Progenitor cell of endocrine pancreas (in vitro differentiated cells): ENCODE measurements around the gene PLAC8. TPM values are rescaled to one million over a fixed set of nuclear protein-coding genes. Genes with fewer than 3 reads are reported as not detected.
"Not testable (repeated sequence)": the region's sequence is repeated elsewhere in the genome, so short reads cannot be mapped to it uniquely, and the experiment has no call there.

Experiments used
- DNase-seq: peaks from one replicate; pipeline ENCODE4 v3.0.0; 2021; ENCODE audit warnings: low spot score; ENCODE audit not compliant: unreplicated experiment
- H3K27ac Mint-ChIP-seq: 2 replicates; pipeline ENCODE4 v1.8.0; 2021; ENCODE audit warnings: mild to moderate bottlenecking, moderate library complexity, mixed read lengths
- H3K27me3 Mint-ChIP-seq: 2 replicates; pipeline ENCODE4 v1.8.0; 2021; ENCODE audit warnings: mixed read lengths
- H3K36me3 Mint-ChIP-seq: 2 replicates; pipeline ENCODE4 v1.8.0; 2022; ENCODE audit warnings: mixed read lengths; ENCODE audit not compliant: insufficient read depth
- H3K4me1 Mint-ChIP-seq: 2 replicates; pipeline ENCODE4 v1.8.0; 2021; ENCODE audit warnings: low read depth, mixed read lengths
- H3K4me3 Mint-ChIP-seq: 2 replicates; pipeline ENCODE4 v1.8.0; 2021; ENCODE audit warnings: low read depth, mild to moderate bottlenecking, moderate library complexity, mixed read lengths
- H3K9me3 Mint-ChIP-seq: 2 replicates; pipeline ENCODE4 v1.8.0; 2021; ENCODE audit warnings: low read depth, mixed read lengths
- total RNA-seq: library from RNA; stranded (reverse); gene quantifications from 2 replicates; pipeline ENCODE4 v1.2.1, GENCODE V29; 2021
- TF ChIP-seq, protein P1 (sequence below): fragments of 200-600 bp; sonication (generic); IDR thresholded peaks from one replicate; pipeline ENCODE4 v1.5.0; 2021; ENCODE audit warnings: antibody characterized with exemption, mild to moderate bottlenecking; ENCODE audit not compliant: unreplicated experiment

Gene PLAC8
- total RNA-seq, 1 donor from 2014 or later, result 4.7 TPM

DNA sequence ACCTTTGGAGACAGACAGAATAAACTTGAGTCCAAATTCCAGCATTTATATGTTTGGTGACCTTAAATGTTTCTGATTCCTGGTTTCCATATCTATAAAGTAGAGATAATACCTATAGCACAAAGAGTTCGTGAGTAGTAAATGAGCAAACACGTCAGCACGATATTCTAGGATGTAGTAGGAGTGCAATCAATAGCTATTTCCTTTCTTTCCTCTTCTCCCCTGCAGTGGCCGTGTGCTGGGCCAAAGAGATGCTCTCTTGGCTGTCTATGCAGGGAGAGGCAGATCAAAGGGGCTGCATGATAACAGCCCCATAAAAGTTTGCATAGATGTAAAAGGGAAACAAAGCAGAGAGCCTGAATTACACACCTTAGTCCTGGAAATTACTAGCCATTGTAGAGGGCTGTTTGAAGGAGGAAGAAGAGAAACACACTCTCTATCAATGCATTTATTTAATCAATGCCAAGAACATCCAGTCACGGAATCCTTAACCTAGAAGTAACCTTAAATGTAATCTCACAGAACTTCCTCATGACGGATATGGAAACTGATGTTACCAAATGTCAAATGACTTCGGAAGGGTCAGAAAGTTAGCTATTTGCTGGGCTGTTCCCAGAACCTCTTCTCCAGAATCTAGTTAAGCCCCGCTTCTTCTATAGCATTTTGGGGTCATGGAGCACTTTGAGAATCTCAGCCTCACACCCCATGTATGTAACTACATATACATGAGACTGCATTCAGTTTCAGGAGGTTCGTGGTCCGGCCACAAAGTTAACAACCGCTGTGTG lies 35.5 kb upstream of the PLAC8 start:
- no peak overlapping the region for H3K4me3 Mint-ChIP-seq
- H3K27ac Mint-ChIP-seq, result peak overlapping the region; percentile 27
- H3K27me3 Mint-ChIP-seq, result no peaks in the 10 kb centered on the region
- no peaks in the 10 kb centered on the region for H3K36me3 Mint-ChIP-seq
- no peaks in the 10 kb centered on the region for H3K9me3 Mint-ChIP-seq
- no peak for DNase-seq
- TF ChIP-seq, protein P1, sequence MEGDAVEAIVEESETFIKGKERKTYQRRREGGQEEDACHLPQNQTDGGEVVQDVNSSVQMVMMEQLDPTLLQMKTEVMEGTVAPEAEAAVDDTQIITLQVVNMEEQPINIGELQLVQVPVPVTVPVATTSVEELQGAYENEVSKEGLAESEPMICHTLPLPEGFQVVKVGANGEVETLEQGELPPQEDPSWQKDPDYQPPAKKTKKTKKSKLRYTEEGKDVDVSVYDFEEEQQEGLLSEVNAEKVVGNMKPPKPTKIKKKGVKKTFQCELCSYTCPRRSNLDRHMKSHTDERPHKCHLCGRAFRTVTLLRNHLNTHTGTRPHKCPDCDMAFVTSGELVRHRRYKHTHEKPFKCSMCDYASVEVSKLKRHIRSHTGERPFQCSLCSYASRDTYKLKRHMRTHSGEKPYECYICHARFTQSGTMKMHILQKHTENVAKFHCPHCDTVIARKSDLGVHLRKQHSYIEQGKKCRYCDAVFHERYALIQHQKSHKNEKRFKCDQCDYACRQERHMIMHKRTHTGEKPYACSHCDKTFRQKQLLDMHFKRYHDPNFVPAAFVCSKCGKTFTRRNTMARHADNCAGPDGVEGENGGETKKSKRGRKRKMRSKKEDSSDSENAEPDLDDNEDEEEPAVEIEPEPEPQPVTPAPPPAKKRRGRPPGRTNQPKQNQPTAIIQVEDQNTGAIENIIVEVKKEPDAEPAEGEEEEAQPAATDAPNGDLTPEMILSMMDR, result no peak
- H3K4me1 Mint-ChIP-seq, result peaks cover 4% of the 10 kb centered on the region

DNA sequence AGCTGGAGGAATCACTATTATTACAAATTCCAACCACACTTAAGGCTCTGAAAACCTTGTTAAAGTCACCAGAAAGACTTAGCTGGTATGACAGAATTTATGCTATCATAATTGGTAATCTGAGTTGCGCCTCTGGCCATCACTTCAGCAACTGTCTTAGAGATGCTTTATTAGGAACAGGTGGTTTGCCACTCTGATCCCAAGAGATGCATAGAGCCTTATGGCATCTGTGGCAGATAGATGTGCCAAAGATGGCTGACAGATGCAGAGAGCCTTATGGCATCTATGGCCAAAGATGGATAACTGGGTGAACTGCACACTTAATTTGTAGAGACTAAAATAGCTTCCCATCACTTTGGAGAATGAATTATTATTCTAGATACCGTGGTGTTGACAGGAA lies 32.3 kb upstream of the PLAC8 start:
- peaks cover 4% of the 10 kb centered on the region for H3K4me1 Mint-ChIP-seq
- H3K9me3 Mint-ChIP-seq, result no peaks in the 10 kb centered on the region
- DNase-seq, result no peak
- TF ChIP-seq, protein P1, result no peak
- H3K27me3 Mint-ChIP-seq, result no peaks in the 10 kb centered on the region
- no peak overlapping the region for H3K4me3 Mint-ChIP-seq
- H3K27ac Mint-ChIP-seq, result no peak overlapping the region
- no peaks in the 10 kb centered on the region for H3K36me3 Mint-ChIP-seq

DNA sequence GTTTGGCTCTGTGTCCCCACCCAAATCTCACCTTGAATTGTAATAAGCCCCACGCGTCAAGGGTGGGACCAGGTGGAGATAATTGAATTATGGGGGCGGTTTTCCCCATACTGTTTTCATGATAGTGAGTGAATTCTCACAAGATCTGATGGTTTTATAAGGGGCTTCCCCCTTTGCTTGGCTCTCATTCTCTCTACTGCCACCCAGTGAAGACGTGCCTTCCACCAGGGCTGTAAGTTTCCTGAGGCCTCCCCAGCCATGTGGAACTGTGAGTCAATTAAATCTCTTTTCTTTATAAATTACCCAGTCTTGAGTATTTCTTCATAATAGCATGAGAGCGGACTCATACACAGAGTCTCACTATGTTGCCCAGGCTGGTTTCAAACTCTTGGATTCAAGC lies 31.2 kb upstream of the PLAC8 start:
- H3K9me3 Mint-ChIP-seq, H3K4me1 Mint-ChIP-seq, H3K4me3 Mint-ChIP-seq, H3K27me3 Mint-ChIP-seq, H3K27ac Mint-ChIP-seq, H3K36me3 Mint-ChIP-seq, DNase-seq: not testable (repeated sequence)

DNA sequence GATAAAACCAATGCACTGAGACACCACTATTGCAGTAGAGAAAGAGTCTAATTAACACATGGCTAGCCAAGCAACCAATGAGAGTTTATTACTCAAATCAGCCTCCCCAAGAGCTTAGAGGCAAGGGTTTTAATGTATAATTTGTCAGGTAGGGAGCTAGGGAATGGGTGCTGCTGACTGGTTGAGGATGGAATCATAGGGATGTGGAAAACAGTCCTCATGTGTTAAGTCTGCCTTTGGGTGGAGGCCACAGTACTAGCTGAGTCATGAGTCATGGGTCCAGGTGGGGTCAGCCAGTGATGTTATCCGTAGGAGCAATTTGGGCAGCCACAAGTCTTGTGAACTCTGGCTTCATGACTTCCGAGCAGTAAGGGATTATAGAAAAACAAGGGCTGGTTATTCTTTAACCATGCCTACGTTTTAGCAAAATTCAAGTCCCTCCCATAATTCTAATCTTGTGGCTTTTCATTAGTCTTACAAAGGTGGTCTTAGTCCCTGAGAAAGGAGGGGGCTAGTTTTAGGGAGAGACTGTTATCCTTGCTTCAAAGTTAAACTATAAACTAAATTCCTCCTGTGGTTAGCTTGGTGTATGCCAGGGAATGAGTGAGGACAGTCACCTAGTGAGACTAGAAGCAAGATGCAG lies 25.1 kb upstream of the PLAC8 start:
- H3K36me3 Mint-ChIP-seq, result peaks cover 1% of the 10 kb centered on the region
- no peak overlapping the region for H3K27ac Mint-ChIP-seq
- H3K4me3 Mint-ChIP-seq, result no peak overlapping the region
- H3K9me3 Mint-ChIP-seq, result peaks cover 25% of the 10 kb centered on the region
- TF ChIP-seq, protein P1, result no peak
- no peaks in the 10 kb centered on the region for H3K4me1 Mint-ChIP-seq
- no peak for DNase-seq
- H3K27me3 Mint-ChIP-seq, result no peaks in the 10 kb centered on the region

DNA sequence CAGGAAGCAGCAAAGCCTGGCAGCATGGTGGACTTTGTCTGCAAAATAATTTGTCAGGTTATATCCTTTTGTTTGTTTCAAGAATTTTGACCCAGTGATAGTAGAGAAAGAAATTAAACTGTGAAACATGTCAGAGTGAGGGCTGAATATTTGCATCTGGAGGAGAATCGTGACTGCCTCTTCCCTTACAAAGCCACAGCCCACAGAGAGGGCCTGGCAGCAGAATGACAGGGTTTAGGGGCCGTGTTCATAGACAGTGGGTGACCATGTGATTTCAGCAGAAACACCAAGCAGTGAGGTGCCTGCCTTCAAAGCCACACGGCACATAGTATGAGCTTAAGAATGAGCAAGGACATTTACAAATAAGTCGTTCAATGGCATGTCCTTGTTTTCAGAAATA lies 24.4 kb upstream of the PLAC8 start:
- peaks cover 1% of the 10 kb centered on the region for H3K36me3 Mint-ChIP-seq
- H3K4me3 Mint-ChIP-seq, result no peak overlapping the region
- peaks cover 27% of the 10 kb centered on the region for H3K9me3 Mint-ChIP-seq
- H3K27me3 Mint-ChIP-seq, result no peaks in the 10 kb centered on the region
- TF ChIP-seq, protein P1, result no peak
- no peak overlapping the region for H3K27ac Mint-ChIP-seq
- DNase-seq, result no peak
- H3K4me1 Mint-ChIP-seq, result no peaks in the 10 kb centered on the region

DNA sequence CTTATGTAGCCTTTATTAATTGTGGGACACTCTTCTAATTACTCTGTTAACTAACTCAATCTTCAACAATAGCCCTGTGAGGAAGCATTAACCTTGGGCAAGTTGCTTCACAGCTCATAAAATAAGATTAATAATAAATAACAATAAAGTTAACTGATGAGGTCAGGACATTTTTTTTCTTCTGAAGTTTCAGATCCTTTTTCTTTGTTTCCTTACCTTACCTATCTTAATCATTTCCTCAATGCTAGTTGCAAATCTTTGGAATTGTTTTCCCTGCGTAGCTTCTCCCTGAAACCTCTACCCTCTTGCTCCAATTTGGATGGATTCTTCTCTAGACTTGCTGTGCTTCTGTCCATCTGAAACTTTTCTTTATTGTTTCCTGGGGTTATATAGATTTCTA lies 17.5 kb upstream of the PLAC8 start:
- Mint-ChIP-seq H3K4me3 (no peak overlapping the region), H3K4me1 (no peaks in the 10 kb centered on the region), H3K36me3 (no peaks in the 10 kb centered on the region), H3K27me3 (no peaks in the 10 kb centered on the region), H3K9me3 (peaks cover 20% of the 10 kb centered on the region), H3K27ac (no peak overlapping the region)
- TF ChIP-seq, protein P1, result no peak
- DNase-seq, result no peak
